SK-N-SH (cell line): Measurements from ENCODE around the gene INTS11. TPM values are rescaled to one million over a fixed set of nuclear protein-coding genes. Genes with fewer than 3 reads are reported as not detected.

Experiments used
- CTCF ChIA-PET: fragments of 300-600, 350-600 bp; formaldehyde crosslinking; extraction: SDS; loops from one replicate; lab custom pipeline; 2021; lab: Yijun Ruan, JAX
- POLR2A ChIA-PET: fragments of 350-600 bp; sonication (Branson Sonifier 250); formaldehyde crosslinking; extraction: SDS; loops from one replicate; lab custom pipeline; 2020; ENCODE audit warnings: antibody characterized with exemption, inconsistent platforms; lab: Yijun Ruan, JAX
- DNase-seq: peaks from one replicate; pipeline ENCODE4 v3.0.0; 2012
- H2AFZ ChIP-seq: fragments of 200-600 bp; sonication (generic); 2 replicates; pipeline ENCODE4 v1.8.1; 2016; ENCODE audit warnings: antibody characterized with exemption, mild to moderate bottlenecking, low read depth
- H3F3A ChIP-seq: fragments of 200-600 bp; sonication (generic); replicated peaks from 2 replicates; pipeline ENCODE3; 2016; ENCODE audit warnings: antibody characterized with exemption, mild to moderate bottlenecking; ENCODE audit not compliant: insufficient read depth
- H3K27ac ChIP-seq, 2 experiments: fragments of 200-500 bp in 1 of 2; fragments of 200-600 bp in 1 of 2; sonication (Bioruptor generic) in 1 of 2; sonication (generic), shearing (Covaris generic) in 1 of 2; 2 replicates each; pipeline versions ENCODE4 v1.5.1 to v1.6.1; 2014 to 2016; ENCODE audit warnings: low read depth in 2 of 2, inconsistent platforms in 1 of 2, low read length in 1 of 2, mild to moderate bottlenecking in 1 of 2, mixed read lengths in 1 of 2
- H3K27me3 ChIP-seq: fragments of 200-600 bp; sonication (generic), shearing (Covaris generic); 2 replicates; pipeline ENCODE4 v1.6.1; 2016; ENCODE audit warnings: mixed run types; ENCODE audit not compliant: insufficient read depth
- H3K36me3 ChIP-seq, 2 experiments: fragments of 200-500 bp in 1 of 2; fragments of 200-600 bp in 1 of 2; sonication (Bioruptor generic) in 1 of 2; sonication (generic) in 1 of 2; replicated peaks in 1 of 2; 2 replicates each; pipeline versions ENCODE3 to v1.5.1; 2014 to 2016; ENCODE audit warnings: low read length in 1 of 2, mild to moderate bottlenecking in 1 of 2; ENCODE audit not compliant: insufficient read depth in 2 of 2, control insufficient read depth in 1 of 2
- H3K4me1 ChIP-seq, 2 experiments: fragments of 200-500 bp in 1 of 2; fragments of 200-600 bp in 1 of 2; sonication (Bioruptor generic) in 1 of 2; sonication (generic), shearing (Covaris generic) in 1 of 2; 2 replicates each; pipeline versions ENCODE4 v1.5.1 to v1.6.1; 2014 to 2016; ENCODE audit warnings: low read depth in 1 of 2, low read length in 1 of 2, mixed run types in 1 of 2; ENCODE audit not compliant: insufficient read depth in 2 of 2, control insufficient read depth in 1 of 2
- H3K4me2 ChIP-seq: fragments of 200-600 bp; sonication (generic), shearing (Covaris generic); 2 replicates; pipeline ENCODE4 v1.6.1; 2017; ENCODE audit warnings: mixed run types
- H3K4me3 ChIP-seq, 2 experiments: fragments of 200-500 bp in 1 of 2; fragments of 200-600 bp in 1 of 2; sonication (Bioruptor generic) in 1 of 2; sonication (generic), shearing (Covaris generic) in 1 of 2; 2 replicates each; pipeline versions ENCODE4 v1.5.1 to v1.8.1; 2014 to 2016; ENCODE audit warnings: low read depth in 2 of 2, inconsistent platforms in 1 of 2, low read length in 1 of 2, mild to moderate bottlenecking in 1 of 2, mixed read lengths in 1 of 2, moderate library complexity in 1 of 2
- H3K79me2 ChIP-seq: fragments of 200-600 bp; sonication (generic); 2 replicates; pipeline ENCODE4 v1.8.1; 2017; ENCODE audit warnings: mild to moderate bottlenecking; ENCODE audit not compliant: insufficient read depth
- H3K9ac ChIP-seq: fragments of 200-600 bp; sonication (generic); 2 replicates; pipeline ENCODE4 v1.6.1; 2017; ENCODE audit warnings: mixed run types
- H3K9me2 ChIP-seq: fragments of 200-600 bp; sonication (generic); 2 replicates; pipeline ENCODE4 v1.6.1; 2017; ENCODE audit warnings: mixed run types
- H3K9me3 ChIP-seq: fragments of 200-600 bp; sonication (generic); 2 replicates; pipeline ENCODE4 v1.6.1; 2017; ENCODE audit warnings: mixed run types, mild to moderate bottlenecking, moderate library complexity
- H4K20me1 ChIP-seq: fragments of 200-600 bp; sonication (generic); 2 replicates; pipeline ENCODE4 v1.6.1; 2017; ENCODE audit warnings: mild to moderate bottlenecking, mixed run types; ENCODE audit not compliant: insufficient read depth
- CHD2 ChIP-seq: fragments of 150-350 bp; IDR thresholded peaks from 2 replicates; pipeline ENCODE4 v1.6.1; 2018; ENCODE audit warnings: low read length; ENCODE audit not compliant: partially characterized antibody
- ELF1 ChIP-seq: IDR thresholded peaks from 2 replicates; pipeline ENCODE4 v1.4.0; 2012
- EZH2phosphoT487 ChIP-seq: fragments of 200-600 bp; sonication (generic); IDR thresholded peaks from 2 replicates; pipeline ENCODE4 v1.6.1; 2017; ENCODE audit warnings: low read depth, mixed run types, mild to moderate bottlenecking, antibody characterized with exemption, moderate library complexity, borderline replicate concordance
- FOSL2 ChIP-seq: IDR thresholded peaks from 2 replicates; pipeline ENCODE4 v1.4.0; 2012; ENCODE audit warnings: low read depth, mild to moderate bottlenecking, moderate library complexity, borderline replicate concordance
- FOXM1 ChIP-seq: IDR thresholded peaks from 2 replicates; pipeline ENCODE4 v1.4.0; 2012; ENCODE audit warnings: low read depth, mild to moderate bottlenecking
- GABPA ChIP-seq: IDR thresholded peaks from 2 replicates; pipeline ENCODE4 v1.4.0; 2012; ENCODE audit warnings: low read depth, mild to moderate bottlenecking
- GATA2 ChIP-seq: sonication (generic); formaldehyde crosslinking; IDR thresholded peaks from 2 replicates; pipeline ENCODE4 v1.5.0; 2020; ENCODE audit warnings: mild to moderate bottlenecking, missing genetic modification reagents
- RAD21 ChIP-seq: IDR thresholded peaks from 2 replicates; pipeline ENCODE4 v1.6.1; 2012; ENCODE audit warnings: mild to moderate bottlenecking, low read length
- RFX5 ChIP-seq: IDR thresholded peaks from 2 replicates; pipeline ENCODE4 v1.6.1; 2012; ENCODE audit warnings: mild to moderate bottlenecking, improper control_type of control experiment, low read length
- SIN3A ChIP-seq: IDR thresholded peaks from 2 replicates; pipeline ENCODE4 v1.6.1; 2012; ENCODE audit warnings: low read depth, mild to moderate bottlenecking, low read length, moderate library complexity, borderline replicate concordance
- YY1 ChIP-seq: IDR thresholded peaks from 2 replicates; pipeline ENCODE4 v1.4.0; 2012; ENCODE audit warnings: low read depth, mild to moderate bottlenecking
- WGBS: methylation state at CpG from one replicate; pipeline ENCODE4 v1.1.6; 2017; ENCODE audit warnings: low lambda C conversion rate; 5-methylcytosine and 5-hydroxymethylcytosine counted together
- polyA plus RNA-seq, 3 experiments: library from polyadenylated mRNA; depleted of rRNA; stranded (reverse); fragments of >200 nt; gene quantifications; 2 replicates each; pipeline ENCODE4 v1.2.3, GENCODE V29; 2012
- TF ChIP-seq, protein P1 (sequence below): fragments of 150-350 bp; IDR thresholded peaks from 2 replicates; pipeline ENCODE4 v1.6.1; 2017; ENCODE audit warnings: antibody characterized with exemption, low read length, low read depth, borderline replicate concordance
- TF ChIP-seq, protein P2 (sequence below): IDR thresholded peaks from 2 replicates; pipeline ENCODE4 v1.4.0; 2012; ENCODE audit warnings: low read depth, borderline replicate concordance
- TF ChIP-seq, protein P3 (sequence below): IDR thresholded peaks from 2 replicates; pipeline ENCODE4; 2012
- TF ChIP-seq, protein P4 (sequence below): fragments of 150-350 bp; IDR thresholded peaks from 2 replicates; pipeline ENCODE4 v1.6.1; 2016; ENCODE audit warnings: mild to moderate bottlenecking, low read depth, low read length
- TF ChIP-seq, protein P5 (sequence below): fragments of 200-600 bp; sonication (generic); IDR thresholded peaks from 2 replicates; pipeline ENCODE4 v1.6.1; 2017; ENCODE audit warnings: antibody characterized with exemption, mild to moderate bottlenecking, moderate library complexity
- TF ChIP-seq, protein P6 (sequence below): IDR thresholded peaks from 2 replicates; pipeline ENCODE4 v1.6.1; 2012; ENCODE audit warnings: mild to moderate bottlenecking, low read depth, low read length, moderate library complexity

The INTS11 gene
- polyA plus RNA-seq, 1 of the 3 experiments (the other 2 are of a cell fraction) = 137 TPM

DNA sequence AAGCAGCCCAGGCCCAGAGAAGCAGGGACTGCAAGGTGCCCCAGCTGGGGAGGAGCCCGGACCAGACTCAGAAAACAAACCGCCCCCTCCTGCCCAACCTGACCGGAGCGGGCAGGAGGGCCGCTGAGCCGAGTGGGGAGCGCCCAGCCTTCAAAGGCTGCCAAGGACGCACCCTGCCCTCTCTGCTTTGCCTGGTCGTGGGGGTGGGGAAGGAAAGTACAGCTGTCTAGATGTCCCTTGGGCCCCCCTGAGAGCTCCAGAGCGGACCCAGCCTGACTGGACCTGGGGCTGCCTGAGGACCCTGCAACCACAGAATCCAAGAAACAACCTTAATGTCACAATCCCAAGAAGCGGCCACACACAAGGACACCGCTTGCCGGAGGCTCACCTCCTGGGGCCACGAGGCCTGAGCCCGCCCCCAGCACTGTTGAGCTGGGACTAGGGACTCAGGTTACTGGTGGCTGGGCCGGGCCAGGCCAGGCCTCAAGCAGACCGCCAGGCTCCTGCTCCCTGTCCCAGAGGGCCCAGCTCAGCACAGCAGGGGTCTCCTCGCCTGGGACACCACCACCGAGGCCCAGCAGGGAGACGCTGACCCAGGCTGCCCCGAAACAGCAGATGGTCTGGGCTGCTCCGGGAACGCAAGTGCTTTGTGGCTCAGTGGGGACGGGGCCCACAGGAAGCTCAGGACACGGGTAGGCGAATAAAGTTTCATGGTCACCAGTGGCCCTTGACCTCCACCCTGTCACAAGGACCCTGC, 23.4 kb upstream of the INTS11 start:
- 57% methylated on average over 6 of the region's 26 CpGs for WGBS
- no peak overlapping the region; a peak in 1 of 4 replicates for H3K27ac ChIP-seq
- peaks cover 47% of the 10 kb centered on the region for H3K79me2 ChIP-seq

More for the DNA sequence above, 23.4 kb upstream of the INTS11 start:
- no peaks in the 10 kb centered on the region for H3K9me3 ChIP-seq
- TF ChIP-seq, protein P1, sequence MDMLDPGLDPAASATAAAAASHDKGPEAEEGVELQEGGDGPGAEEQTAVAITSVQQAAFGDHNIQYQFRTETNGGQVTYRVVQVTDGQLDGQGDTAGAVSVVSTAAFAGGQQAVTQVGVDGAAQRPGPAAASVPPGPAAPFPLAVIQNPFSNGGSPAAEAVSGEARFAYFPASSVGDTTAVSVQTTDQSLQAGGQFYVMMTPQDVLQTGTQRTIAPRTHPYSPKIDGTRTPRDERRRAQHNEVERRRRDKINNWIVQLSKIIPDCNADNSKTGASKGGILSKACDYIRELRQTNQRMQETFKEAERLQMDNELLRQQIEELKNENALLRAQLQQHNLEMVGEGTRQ = no peak
- TF ChIP-seq FOXM1 (no peak), YY1 (no peak), GABPA (no peak), CHD2 (no peak), GATA2 (CRISPR knock-in tag) (no peak), EZH2phosphoT487 (no peak), ELF1 (no peak), SIN3A (no peak), RFX5 (no peak), RAD21 (no peak), FOSL2 (no peak)
- TF ChIP-seq, protein P2, sequence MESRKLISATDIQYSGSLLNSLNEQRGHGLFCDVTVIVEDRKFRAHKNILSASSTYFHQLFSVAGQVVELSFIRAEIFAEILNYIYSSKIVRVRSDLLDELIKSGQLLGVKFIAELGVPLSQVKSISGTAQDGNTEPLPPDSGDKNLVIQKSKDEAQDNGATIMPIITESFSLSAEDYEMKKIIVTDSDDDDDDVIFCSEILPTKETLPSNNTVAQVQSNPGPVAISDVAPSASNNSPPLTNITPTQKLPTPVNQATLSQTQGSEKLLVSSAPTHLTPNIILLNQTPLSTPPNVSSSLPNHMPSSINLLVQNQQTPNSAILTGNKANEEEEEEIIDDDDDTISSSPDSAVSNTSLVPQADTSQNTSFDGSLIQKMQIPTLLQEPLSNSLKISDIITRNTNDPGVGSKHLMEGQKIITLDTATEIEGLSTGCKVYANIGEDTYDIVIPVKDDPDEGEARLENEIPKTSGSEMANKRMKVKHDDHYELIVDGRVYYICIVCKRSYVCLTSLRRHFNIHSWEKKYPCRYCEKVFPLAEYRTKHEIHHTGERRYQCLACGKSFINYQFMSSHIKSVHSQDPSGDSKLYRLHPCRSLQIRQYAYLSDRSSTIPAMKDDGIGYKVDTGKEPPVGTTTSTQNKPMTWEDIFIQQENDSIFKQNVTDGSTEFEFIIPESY = no peak
- TF ChIP-seq, protein P3, sequence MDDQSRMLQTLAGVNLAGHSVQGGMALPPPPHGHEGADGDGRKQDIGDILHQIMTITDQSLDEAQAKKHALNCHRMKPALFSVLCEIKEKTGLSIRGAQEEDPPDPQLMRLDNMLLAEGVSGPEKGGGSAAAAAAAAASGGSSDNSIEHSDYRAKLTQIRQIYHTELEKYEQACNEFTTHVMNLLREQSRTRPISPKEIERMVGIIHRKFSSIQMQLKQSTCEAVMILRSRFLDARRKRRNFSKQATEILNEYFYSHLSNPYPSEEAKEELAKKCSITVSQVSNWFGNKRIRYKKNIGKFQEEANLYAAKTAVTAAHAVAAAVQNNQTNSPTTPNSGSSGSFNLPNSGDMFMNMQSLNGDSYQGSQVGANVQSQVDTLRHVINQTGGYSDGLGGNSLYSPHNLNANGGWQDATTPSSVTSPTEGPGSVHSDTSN = no peak
- TF ChIP-seq, protein P4, sequence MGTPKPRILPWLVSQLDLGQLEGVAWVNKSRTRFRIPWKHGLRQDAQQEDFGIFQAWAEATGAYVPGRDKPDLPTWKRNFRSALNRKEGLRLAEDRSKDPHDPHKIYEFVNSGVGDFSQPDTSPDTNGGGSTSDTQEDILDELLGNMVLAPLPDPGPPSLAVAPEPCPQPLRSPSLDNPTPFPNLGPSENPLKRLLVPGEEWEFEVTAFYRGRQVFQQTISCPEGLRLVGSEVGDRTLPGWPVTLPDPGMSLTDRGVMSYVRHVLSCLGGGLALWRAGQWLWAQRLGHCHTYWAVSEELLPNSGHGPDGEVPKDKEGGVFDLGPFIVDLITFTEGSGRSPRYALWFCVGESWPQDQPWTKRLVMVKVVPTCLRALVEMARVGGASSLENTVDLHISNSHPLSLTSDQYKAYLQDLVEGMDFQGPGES = no peak
- TF ChIP-seq, protein P5, sequence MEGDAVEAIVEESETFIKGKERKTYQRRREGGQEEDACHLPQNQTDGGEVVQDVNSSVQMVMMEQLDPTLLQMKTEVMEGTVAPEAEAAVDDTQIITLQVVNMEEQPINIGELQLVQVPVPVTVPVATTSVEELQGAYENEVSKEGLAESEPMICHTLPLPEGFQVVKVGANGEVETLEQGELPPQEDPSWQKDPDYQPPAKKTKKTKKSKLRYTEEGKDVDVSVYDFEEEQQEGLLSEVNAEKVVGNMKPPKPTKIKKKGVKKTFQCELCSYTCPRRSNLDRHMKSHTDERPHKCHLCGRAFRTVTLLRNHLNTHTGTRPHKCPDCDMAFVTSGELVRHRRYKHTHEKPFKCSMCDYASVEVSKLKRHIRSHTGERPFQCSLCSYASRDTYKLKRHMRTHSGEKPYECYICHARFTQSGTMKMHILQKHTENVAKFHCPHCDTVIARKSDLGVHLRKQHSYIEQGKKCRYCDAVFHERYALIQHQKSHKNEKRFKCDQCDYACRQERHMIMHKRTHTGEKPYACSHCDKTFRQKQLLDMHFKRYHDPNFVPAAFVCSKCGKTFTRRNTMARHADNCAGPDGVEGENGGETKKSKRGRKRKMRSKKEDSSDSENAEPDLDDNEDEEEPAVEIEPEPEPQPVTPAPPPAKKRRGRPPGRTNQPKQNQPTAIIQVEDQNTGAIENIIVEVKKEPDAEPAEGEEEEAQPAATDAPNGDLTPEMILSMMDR = no peak
- TF ChIP-seq, protein P6, sequence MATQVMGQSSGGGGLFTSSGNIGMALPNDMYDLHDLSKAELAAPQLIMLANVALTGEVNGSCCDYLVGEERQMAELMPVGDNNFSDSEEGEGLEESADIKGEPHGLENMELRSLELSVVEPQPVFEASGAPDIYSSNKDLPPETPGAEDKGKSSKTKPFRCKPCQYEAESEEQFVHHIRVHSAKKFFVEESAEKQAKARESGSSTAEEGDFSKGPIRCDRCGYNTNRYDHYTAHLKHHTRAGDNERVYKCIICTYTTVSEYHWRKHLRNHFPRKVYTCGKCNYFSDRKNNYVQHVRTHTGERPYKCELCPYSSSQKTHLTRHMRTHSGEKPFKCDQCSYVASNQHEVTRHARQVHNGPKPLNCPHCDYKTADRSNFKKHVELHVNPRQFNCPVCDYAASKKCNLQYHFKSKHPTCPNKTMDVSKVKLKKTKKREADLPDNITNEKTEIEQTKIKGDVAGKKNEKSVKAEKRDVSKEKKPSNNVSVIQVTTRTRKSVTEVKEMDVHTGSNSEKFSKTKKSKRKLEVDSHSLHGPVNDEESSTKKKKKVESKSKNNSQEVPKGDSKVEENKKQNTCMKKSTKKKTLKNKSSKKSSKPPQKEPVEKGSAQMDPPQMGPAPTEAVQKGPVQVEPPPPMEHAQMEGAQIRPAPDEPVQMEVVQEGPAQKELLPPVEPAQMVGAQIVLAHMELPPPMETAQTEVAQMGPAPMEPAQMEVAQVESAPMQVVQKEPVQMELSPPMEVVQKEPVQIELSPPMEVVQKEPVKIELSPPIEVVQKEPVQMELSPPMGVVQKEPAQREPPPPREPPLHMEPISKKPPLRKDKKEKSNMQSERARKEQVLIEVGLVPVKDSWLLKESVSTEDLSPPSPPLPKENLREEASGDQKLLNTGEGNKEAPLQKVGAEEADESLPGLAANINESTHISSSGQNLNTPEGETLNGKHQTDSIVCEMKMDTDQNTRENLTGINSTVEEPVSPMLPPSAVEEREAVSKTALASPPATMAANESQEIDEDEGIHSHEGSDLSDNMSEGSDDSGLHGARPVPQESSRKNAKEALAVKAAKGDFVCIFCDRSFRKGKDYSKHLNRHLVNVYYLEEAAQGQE = no peak
- TF ChIP-seq, all 33 proteins: peak for 0
- Histone ChIP-seq H4K20me1 (peaks cover 45% of the 10 kb centered on the region), H3K9me2 (no peaks in the 10 kb centered on the region), H3K4me2 (peak overlapping the region; percentile 89), H3K4me1 (peaks cover 0 to 29% of the 10 kb centered on the region in 2 experiments; a peak in 1 of 4 replicates), H2AFZ (no peak overlapping the region), H3K27me3 (no peaks in the 10 kb centered on the region), H3K36me3 (no peaks in the 10 kb centered on the region), H3K4me3 (peak overlapping the region; percentile 64 to 87), H3K9ac (peak overlapping the region; percentile 56; the same call in 1 of the 2 replicates), H3F3A (peaks cover 5% of the 10 kb centered on the region)
- POLR2A ChIA-PET = interaction anchor here (2.0 kb wide), 1 partner anchor 27 kb away, joined by 7 read pairs; the partner anchor contains the start of gene AURKAIP1
- DNase-seq = no peak
- CTCF ChIA-PET = interaction anchor here (0.8 to 2.1 kb wide), 17 partner anchors 9 to 363 kb away, joined by 3 to 13 read pairs (median 4); partner anchors contain the start of genes AURKAIP1 and TAS1R3
